ENCODE data around the gene TBL1X.

TBL1X gene

GRCh38 chrX:9612146-9612505 is 147.3 kb downstream of the TBL1X start:
- H3K27ac ChIP-seq: no peak overlapping the region
- TF ChIP-seq, protein P1, sequence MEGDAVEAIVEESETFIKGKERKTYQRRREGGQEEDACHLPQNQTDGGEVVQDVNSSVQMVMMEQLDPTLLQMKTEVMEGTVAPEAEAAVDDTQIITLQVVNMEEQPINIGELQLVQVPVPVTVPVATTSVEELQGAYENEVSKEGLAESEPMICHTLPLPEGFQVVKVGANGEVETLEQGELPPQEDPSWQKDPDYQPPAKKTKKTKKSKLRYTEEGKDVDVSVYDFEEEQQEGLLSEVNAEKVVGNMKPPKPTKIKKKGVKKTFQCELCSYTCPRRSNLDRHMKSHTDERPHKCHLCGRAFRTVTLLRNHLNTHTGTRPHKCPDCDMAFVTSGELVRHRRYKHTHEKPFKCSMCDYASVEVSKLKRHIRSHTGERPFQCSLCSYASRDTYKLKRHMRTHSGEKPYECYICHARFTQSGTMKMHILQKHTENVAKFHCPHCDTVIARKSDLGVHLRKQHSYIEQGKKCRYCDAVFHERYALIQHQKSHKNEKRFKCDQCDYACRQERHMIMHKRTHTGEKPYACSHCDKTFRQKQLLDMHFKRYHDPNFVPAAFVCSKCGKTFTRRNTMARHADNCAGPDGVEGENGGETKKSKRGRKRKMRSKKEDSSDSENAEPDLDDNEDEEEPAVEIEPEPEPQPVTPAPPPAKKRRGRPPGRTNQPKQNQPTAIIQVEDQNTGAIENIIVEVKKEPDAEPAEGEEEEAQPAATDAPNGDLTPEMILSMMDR (conservative IDR thresholded peaks at IDR 0.05): no peak

GRCh38 chrX:9614016-9614415 is 149.2 kb downstream of the TBL1X start:
- H3K27ac ChIP-seq: no peak overlapping the region
- TF ChIP-seq, protein P1 (conservative IDR thresholded peaks at IDR 0.05): no peak

- H3K27ac ChIP-seq: no peak overlapping the region
- TF ChIP-seq, protein P1 (conservative IDR thresholded peaks at IDR 0.05): no peak
Observed at GRCh38 chrX:9619133-9619532, 154.3 kb downstream of the TBL1X start.

- TF ChIP-seq, protein P1 (conservative IDR thresholded peaks at IDR 0.05): peak; percentile 22; the same call in 1 of the 2 replicates
- H3K27ac ChIP-seq: no peak overlapping the region
Observed at GRCh38 chrX:9619581-9619980, 154.7 kb downstream of the TBL1X start.

GRCh38 chrX:9622128-9622527 is 157.3 kb downstream of the TBL1X start:
- H3K27ac ChIP-seq: no peak overlapping the region
- TF ChIP-seq, protein P1 (conservative IDR thresholded peaks at IDR 0.05): no peak

GRCh38 chrX:9626379-9626778 is 161.5 kb downstream of the TBL1X start:
- TF ChIP-seq, protein P1 (conservative IDR thresholded peaks at IDR 0.05): no peak
- no peak overlapping the region for H3K27ac ChIP-seq

DNA sequence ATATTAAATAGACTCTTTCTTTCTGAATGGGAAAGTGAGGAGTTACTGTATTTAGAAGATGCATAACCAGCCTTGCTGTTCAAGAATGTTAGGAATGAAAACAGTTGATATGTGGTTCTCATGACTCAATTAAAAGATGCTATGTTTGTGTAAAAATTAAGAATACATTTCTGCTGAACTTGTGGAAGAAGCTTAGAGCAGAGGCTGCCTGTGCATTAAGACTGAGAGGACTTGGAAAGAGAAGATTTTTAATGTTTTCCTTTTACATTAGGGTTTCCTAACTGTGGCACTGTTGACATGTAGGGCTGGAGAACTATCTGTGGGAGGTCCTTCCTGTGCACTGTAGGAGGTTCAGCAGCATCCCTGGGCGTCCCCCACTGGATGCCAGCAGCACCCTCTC is 163.1 kb downstream of the TBL1X start:
- peak overlapping the region; percentile 59 for H3K27ac ChIP-seq
- TF ChIP-seq, protein P1 (conservative IDR thresholded peaks at IDR 0.05): no peak

Measured in VCaP (cell line).